Spinal cord (tissue), 10 donors: Measurements from ENCODE around the gene CRMP1. TPM values are rescaled to one million over a fixed set of nuclear protein-coding genes. Genes with fewer than 3 reads are reported as not detected.

Experiments
- DNase-seq, 6 donors: peaks; one replicate each; pipeline versions ENCODE4 v3.0.0 to v3.0.0-alpha.2; 2013 to 2015; ENCODE audit warnings: low spot score in 6 of 6, low read depth in 4 of 6
- H3K27ac ChIP-seq: one replicate; pipeline ENCODE4 v1.5.1; 2013; ENCODE audit warnings: low read depth, low read length, control low read depth
- H3K27me3 ChIP-seq: one replicate; pipeline ENCODE4 v1.6.1; 2013; ENCODE audit warnings: low read length; ENCODE audit not compliant: control insufficient read depth, insufficient read depth
- H3K36me3 ChIP-seq: one replicate; pipeline ENCODE4 v1.6.1; 2013; ENCODE audit warnings: low read length; ENCODE audit not compliant: control insufficient read depth, insufficient read depth
- H3K4me1 ChIP-seq: one replicate; pipeline ENCODE4 v1.6.1; 2013; ENCODE audit warnings: low read length; ENCODE audit not compliant: control insufficient read depth, insufficient read depth
- H3K4me3 ChIP-seq: one replicate; pipeline ENCODE4 v1.5.1; 2013; ENCODE audit warnings: low read depth, low read length, control low read depth
- H3K9me3 ChIP-seq: one replicate; pipeline ENCODE4 v1.6.1; 2013; ENCODE audit warnings: low read length; ENCODE audit not compliant: control insufficient read depth, insufficient read depth
- WGBS: methylation state at CpG from one replicate; pipeline ENCODE4 v1.1.5; 2013; ENCODE audit warnings: missing lambda C conversion rate; ENCODE audit not compliant: insufficient coverage; 5-methylcytosine and 5-hydroxymethylcytosine counted together
- polyA plus RNA-seq, 2 donors: library from polyadenylated mRNA; unstranded; fragments of 120-200 nt; gene quantifications; one replicate each; pipeline ENCODE4 v1.2.1, GENCODE V29; 2013; ENCODE audit not compliant: insufficient read length in 2 of 2
- total RNA-seq, 2 donors: library from RNA; depleted of rRNA in 1 of 2; stranded (reverse); fragments of 120-200 nt in 1 of 2; fragments of >200 nt in 1 of 2; gene quantifications; one replicate each; pipeline versions ENCODE4 v1.2.3 to v1.2.4, GENCODE V29; 2013 to 2014
- donor health status: healthy.

The CRMP1 gene
- total and polyA plus RNA-seq, 4 donors = 99.1 to 506 (median 301) TPM

GRCh38 chr4:5922556-5922955, 29.7 kb upstream of the CRMP1 start:
- Histone ChIP-seq H3K4me1 (peaks cover 12% of the 10 kb centered on the region), H3K4me3 (no peak overlapping the region), H3K36me3 (no peaks in the 10 kb centered on the region), H3K27me3 (no peaks in the 10 kb centered on the region), H3K9me3 (no peaks in the 10 kb centered on the region), H3K27ac (no peak overlapping the region)
- 60% methylated on average over 1 of the region's 3 CpGs for WGBS
- DNase-seq = no peak

DNA sequence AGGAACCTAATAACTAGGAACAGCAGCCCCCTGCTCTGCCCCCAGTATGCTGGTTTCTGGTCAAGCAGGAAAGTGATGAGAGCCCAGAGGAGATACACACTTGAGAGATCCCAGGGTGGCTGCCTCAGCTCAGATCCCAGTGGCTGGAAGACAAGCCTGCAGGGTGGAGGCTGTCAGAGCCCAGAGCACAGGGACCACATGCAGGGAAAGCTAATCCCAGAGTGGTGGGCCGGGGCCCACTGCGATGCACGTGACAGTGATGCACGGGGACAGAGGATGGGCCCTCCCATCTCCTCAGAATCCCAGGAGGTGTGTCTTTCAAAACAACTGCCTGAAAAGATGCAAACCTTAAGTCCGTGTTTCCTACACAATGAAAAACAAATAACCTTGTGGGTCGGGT, 29.1 kb upstream of the CRMP1 start:
- H3K27me3 ChIP-seq = no peaks in the 10 kb centered on the region
- H3K36me3 ChIP-seq = no peaks in the 10 kb centered on the region
- WGBS = 42% methylated on average over 6 of the region's 6 CpGs
- no peaks in the 10 kb centered on the region for H3K9me3 ChIP-seq
- peaks cover 12% of the 10 kb centered on the region for H3K4me1 ChIP-seq
- no peak for DNase-seq
- H3K4me3 ChIP-seq = no peak overlapping the region
- no peak overlapping the region for H3K27ac ChIP-seq

GRCh38 chr4:5921101-5921980, 28.5 kb upstream of the CRMP1 start:
- 39% methylated on average over 15 of the region's 16 CpGs for WGBS
- Histone ChIP-seq H3K36me3 (no peaks in the 10 kb centered on the region), H3K4me3 (no peak overlapping the region), H3K4me1 (peaks cover 12% of the 10 kb centered on the region), H3K9me3 (no peaks in the 10 kb centered on the region), H3K27ac (no peak overlapping the region), H3K27me3 (no peaks in the 10 kb centered on the region)
- peak in 1 of 6 donors; percentile 81 for DNase-seq

DNA sequence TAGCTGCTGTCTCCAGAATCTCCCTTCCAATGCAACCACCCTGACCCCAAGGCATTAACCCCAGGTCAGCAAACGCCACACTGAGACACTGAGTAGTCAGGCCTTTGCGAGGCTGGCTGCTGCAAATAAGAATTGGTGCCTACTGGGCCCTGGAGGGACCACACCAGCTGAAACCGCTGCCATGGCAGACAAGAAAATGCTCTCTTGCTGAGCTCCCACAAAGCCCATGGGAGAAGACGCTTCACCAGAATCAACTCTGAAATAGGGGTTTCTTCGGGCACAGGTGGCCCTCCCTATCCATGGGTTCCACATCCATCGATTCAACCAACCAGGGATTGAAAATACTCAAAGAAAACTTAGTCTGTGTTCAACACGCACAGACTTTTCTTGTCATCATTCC, 26.7 kb upstream of the CRMP1 start:
- 86% methylated on average over 6 of the region's 7 CpGs for WGBS
- DNase-seq = no peak
- no peaks in the 10 kb centered on the region for H3K36me3 ChIP-seq
- no peak overlapping the region for H3K27ac ChIP-seq
- peaks cover 8% of the 10 kb centered on the region for H3K4me1 ChIP-seq
- no peak overlapping the region for H3K4me3 ChIP-seq
- H3K9me3 ChIP-seq = no peaks in the 10 kb centered on the region
- no peaks in the 10 kb centered on the region for H3K27me3 ChIP-seq

DNA sequence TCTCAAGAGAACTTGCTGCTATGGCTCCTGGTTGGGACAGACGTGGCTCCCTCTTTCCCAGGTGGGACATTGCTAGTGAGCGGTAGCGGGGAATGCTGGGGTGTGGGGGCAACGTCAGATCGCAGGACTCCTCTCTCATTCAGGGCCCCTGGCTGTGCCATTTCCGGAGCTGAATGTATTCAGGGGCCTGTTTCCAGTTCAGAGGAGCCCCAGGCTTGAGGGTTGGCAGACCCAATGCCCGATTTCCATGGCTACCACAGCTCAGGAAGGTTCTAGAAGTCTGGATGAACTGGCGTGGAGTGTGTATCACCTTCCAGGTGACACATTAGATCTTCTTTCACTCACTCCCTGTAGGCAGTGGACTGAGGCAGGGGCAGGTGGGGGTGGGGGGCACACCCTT, 26.2 kb upstream of the CRMP1 start:
- no peaks in the 10 kb centered on the region for H3K27me3 ChIP-seq
- no peak for DNase-seq
- H3K36me3 ChIP-seq = no peaks in the 10 kb centered on the region
- no peaks in the 10 kb centered on the region for H3K9me3 ChIP-seq
- no peak overlapping the region for H3K27ac ChIP-seq
- no peak overlapping the region for H3K4me3 ChIP-seq
- H3K4me1 ChIP-seq = peaks cover 8% of the 10 kb centered on the region
- 88% methylated on average over 4 of the region's 8 CpGs for WGBS

- 60% methylated on average over 7 of the region's 8 CpGs for WGBS
- DNase-seq = peak in 1 of 6 donors; percentile 39
- H3K4me1 ChIP-seq = peaks cover 8% of the 10 kb centered on the region
Observed at GRCh38 chr4:5918331-5918985, 25.6 kb upstream of the CRMP1 start.

GRCh38 chr4:5917672-5918071, 24.8 kb upstream of the CRMP1 start:
- 41% methylated on average over 9 of the region's 11 CpGs for WGBS
- DNase-seq = peak in 1 of 6 donors; percentile 32
- peaks cover 8% of the 10 kb centered on the region for H3K4me1 ChIP-seq
- H3K36me3 ChIP-seq = no peaks in the 10 kb centered on the region
- no peak overlapping the region for H3K27ac ChIP-seq
- H3K9me3 ChIP-seq = no peaks in the 10 kb centered on the region
- H3K4me3 ChIP-seq = no peak overlapping the region
- no peaks in the 10 kb centered on the region for H3K27me3 ChIP-seq

More at GRCh38 chr4:5918331-5918985, 25.6 kb upstream of the CRMP1 start:
- Histone ChIP-seq H3K27me3 (no peaks in the 10 kb centered on the region), H3K36me3 (no peaks in the 10 kb centered on the region), H3K4me3 (no peak overlapping the region), H3K9me3 (no peaks in the 10 kb centered on the region), H3K27ac (no peak overlapping the region)

DNA sequence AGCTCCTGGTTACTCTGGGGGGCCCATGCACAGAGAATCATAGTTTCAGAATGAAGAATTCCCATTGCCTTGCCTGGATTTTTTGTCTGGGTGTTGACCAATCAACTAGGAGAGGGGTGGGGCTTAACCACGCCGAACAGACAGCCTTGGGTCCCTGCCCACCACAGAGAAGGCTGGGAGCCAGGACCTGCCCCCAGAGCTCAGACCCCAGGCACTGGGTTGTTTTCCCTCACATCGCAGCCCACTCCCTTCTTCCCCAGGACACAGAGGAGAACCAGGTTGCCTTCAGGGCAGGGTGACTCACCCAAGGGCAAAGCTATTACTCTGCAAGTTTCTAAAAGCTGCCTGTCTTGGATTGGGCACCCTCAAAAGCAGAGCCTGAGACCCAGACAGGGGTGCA, 23.3 kb upstream of the CRMP1 start:
- H3K27ac ChIP-seq = no peak overlapping the region
- H3K36me3 ChIP-seq = no peaks in the 10 kb centered on the region
- H3K9me3 ChIP-seq = no peaks in the 10 kb centered on the region
- DNase-seq = no peak
- H3K4me1 ChIP-seq = peaks cover 3% of the 10 kb centered on the region
- 64% methylated on average over 3 of the region's 3 CpGs for WGBS
- no peaks in the 10 kb centered on the region for H3K27me3 ChIP-seq
- no peak overlapping the region for H3K4me3 ChIP-seq

GRCh38 chr4:5913454-5913853, 20.6 kb upstream of the CRMP1 start:
- WGBS = 20% methylated on average over 1 of the region's 7 CpGs
- H3K9me3 ChIP-seq = no peaks in the 10 kb centered on the region
- H3K4me3 ChIP-seq = no peak overlapping the region
- peak in 1 of 6 donors; percentile 52 for DNase-seq
- H3K36me3 ChIP-seq = no peaks in the 10 kb centered on the region
- H3K4me1 ChIP-seq = no peaks in the 10 kb centered on the region
- H3K27ac ChIP-seq = no peak overlapping the region
- H3K27me3 ChIP-seq = no peaks in the 10 kb centered on the region
